Stimulated activated CD8-positive, alpha-beta memory T cell treated with anti-CD3 and anti-CD28 coated beads, Interleukin-7, amount 100 ng/mL, for 48 hours (primary cell): ENCODE data around the gene RPS21.

Experiments
- DNase-seq, 2 donors: peaks; one replicate each; pipeline ENCODE4 v3.0.0-alpha.2; 2020; ENCODE audit warnings: low read depth in 1 of 2; ENCODE audit errors: extremely low read depth in 1 of 2

Gene RPS21

GRCh38 chr20:62353289-62354030 is 33.4 kb upstream of the RPS21 start:
- no peak for DNase-seq

- no peak for DNase-seq
Observed at GRCh38 chr20:62354031-62354808, 32.7 kb upstream of the RPS21 start.

DNA sequence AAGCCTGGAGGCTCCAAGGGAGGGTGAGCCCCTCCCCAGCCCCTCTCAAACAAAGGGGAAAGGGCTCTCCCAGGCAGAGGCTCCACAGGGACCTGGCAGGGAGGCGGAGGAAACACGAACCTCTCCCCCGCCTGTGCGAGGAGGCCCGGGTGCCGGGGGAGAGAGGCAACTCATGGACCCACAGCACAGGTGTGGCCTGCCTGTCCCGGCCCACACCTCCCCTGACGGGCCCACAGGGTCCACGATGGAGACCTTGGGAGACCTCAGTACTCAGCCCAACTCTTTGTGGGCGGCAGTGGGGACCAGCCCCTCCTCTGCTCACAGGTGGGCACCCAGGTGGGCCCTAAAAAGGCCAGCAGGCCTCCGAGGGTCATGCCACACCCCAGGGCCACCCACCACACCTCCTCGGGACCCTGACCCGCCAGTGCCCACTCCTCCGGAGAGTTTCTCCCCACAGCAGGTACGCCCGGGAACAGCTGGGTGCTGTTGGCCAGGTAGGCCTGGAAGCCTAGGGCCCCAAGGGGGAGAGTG is 32.0 kb upstream of the RPS21 start:
- DNase-seq: no peak

GRCh38 chr20:62355516-62355877 is 31.4 kb upstream of the RPS21 start:
- DNase-seq: no peak

DNA sequence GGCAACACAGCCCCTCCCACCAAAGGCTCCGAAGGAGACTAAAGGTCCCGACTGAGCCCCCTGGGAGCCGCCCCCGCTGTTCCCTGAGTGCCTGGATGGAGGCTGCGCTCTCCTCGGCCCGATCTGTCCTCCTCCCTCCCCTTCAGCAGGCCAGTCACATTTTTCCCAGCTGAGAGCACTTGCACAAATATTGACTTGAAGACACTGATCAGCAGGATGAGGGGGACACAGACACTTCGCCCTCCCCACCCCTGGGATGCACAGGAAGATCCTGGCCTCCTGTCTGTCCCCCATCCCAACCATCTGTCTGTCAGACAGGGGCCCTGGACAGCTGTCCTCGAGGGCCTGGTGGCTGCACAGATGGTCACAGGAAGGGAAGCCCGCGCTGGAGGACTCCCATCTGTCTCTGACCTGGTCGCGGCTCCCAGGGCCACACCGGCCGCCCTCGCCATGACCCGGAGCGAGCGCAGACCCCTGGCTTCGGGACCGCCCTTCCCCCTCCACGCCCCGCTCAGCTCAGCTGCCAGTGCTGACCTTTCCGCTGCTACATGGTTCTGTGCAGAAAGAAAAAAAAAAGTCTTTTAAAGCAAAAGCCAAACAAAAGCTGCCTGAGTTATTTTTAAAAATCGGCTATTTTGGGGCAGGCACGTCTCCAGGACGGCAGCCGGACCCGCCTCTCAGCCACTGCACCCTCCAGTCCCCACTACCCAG is 30.9 kb upstream of the RPS21 start:
- DNase-seq: no peak

DNA sequence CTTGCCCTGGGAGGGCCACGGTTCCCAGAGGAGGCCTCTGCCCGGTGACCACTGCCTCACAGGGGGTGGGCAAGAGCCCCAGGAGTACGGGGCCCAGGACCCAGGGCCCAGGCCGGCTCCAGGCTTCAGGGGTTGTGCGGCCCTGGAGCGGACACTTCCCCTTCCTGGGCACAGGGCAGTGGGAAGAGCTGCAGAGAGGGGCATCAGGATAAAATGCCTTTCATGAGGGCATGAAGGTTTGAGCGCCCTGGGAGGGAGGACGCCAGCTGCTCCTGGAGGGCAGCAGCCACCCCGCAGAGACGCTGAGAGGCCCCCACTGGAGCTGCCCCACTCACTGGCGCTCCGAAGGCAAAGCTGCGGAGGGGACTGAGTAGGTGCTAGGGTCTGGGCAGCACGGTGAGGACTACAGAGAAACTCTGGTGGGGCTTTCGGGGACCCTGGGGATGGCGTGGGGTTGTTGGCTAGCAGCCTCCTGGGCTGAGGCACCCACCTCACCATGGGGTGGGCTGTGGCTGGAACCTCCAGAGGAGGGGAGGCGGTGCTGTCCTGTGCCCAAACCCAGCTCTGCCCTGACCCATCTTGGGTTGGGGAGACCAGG is 30.2 kb upstream of the RPS21 start:
- no peak for DNase-seq

GRCh38 chr20:62357187-62357667 is 29.7 kb upstream of the RPS21 start:
- DNase-seq: no peak

GRCh38 chr20:62357681-62358080 is 29.2 kb upstream of the RPS21 start:
- no peak for DNase-seq

- DNase-seq: no peak
Observed at GRCh38 chr20:62358171-62359042, 28.5 kb upstream of the RPS21 start.

- DNase-seq: no peak
Observed at GRCh38 chr20:62359043-62359490, 27.8 kb upstream of the RPS21 start.

DNA sequence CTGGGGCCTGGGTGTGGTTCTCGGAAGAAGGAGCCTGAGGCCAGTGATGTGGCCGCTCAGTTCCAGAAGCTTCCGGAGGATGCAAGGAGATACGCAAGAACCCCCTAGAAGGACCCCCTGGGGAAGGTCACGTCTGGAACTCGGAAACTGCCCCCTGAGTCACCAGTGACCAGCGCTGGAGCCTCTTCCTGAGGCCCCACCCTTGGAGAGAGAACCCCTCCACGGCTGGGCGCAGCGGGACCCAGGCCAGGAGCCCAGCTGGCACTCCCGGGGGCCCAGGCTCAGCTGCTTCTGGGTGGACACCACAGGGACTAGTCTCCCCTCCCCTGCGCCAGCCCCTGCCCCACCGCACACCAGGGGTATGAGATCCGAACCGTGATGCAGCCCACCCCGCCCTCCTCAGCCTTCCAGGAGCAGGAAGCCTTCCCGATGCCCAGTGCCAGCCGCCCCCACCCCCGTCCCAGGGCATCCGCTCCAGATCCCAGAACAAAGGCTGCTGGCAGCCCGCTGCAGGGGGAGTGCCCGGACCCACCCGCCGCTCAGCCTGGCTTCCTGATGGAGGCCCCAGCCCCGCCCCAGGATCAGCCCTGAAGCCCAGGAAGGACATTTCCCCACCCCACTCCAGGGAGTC is 27.3 kb upstream of the RPS21 start:
- no peak for DNase-seq

DNA sequence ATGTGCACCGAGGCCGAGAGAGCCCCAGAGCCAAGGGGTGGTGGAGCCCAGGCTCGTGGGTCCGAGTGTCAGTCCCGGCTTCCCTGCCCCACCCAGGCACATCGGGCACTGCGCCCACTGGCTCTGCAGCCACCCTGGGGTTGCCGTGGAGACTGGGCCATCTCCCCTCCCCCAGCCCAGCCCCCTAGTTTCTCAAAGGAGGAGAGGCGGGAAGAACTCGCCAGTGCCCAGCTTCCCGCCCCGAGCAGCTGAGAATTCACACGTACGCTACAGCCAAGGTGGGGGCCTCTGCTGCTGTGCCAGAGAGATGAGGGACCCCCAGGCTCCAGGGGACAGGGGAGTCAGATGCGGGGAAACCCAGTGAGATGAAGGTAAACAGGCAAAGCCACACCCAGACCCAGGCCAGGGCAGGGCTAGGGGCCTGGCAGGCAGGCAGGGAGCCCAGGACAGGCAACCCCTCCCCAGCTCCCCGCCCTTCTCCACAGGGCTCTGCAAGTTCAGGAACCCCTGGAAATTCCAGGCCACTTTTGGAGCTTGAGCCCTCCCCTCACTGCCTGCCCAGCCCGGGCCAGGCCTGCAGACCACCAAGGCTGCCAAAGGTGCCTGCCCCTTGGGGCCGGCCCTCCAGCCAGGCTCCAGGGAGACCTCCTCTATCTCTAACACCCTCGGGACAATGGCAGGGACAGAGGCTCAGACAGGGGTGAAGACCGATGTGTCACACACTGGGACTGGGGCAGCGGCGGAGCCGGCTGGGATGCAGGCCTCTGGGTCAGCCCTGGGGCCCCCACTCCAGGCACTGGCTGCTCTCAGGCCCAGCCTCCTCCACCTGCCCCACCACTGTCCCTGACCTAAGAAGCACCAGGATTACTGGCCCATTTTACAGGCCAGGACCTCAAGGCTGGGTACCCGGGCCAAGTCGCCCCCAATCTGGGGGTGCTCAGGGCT is 25.8 kb upstream of the RPS21 start:
- no peak for DNase-seq

DNA sequence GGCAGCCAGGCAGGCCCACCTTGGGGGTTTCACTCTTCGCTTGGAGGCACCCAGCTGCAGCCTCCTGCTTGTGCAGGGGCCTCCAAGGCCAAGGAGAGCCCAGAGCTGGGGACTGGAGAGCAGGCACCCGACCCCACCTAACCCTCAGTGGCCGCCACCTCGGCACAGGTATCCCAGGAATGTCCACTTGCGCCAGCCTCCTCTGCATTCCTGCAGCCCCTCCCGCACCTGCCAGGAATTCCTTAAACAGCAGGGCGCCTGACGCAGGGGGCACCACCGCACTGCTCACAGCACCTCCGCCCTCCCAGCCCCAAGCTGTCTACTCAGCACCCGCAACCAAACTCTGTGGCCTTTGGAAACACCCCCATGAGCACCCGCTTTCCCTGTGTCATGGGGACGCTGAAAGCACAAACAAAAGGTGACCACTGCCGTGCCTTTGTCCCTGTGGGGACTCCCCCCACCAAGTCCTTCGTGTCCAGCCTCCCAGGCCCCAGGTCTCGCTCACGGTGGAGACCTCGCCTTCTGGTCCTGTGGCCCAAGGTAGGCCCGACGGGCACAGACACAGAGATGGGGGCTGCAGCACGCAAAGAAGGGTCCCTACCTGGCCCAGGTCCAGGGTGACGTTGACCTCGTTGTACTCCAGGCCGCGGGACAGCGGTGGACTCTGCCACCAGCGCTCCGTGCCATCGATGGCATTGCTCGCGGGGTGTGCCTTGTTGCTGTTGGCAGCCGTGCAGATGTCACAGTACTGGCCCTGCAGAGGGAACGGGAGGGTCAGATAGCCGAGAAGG is 24.9 kb upstream of the RPS21 start:
- no peak for DNase-seq

GRCh38 chr20:62362590-62362940 is 24.3 kb upstream of the RPS21 start:
- no peak for DNase-seq

- DNase-seq: no peak
Observed at GRCh38 chr20:62362991-62363919, 23.6 kb upstream of the RPS21 start.
